Measurements from ENCODE around the gene GAPVD1. TPM values are rescaled to one million over a fixed set of nuclear protein-coding genes. Genes with fewer than 3 reads are reported as not detected.

The GAPVD1 gene
- total and polyA plus RNA-seq, 2 of the 13 experiments (the other 11 are each of a cell fraction or from before 2014, with no cell fraction given), result 11.1 to 33.2 TPM

DNA sequence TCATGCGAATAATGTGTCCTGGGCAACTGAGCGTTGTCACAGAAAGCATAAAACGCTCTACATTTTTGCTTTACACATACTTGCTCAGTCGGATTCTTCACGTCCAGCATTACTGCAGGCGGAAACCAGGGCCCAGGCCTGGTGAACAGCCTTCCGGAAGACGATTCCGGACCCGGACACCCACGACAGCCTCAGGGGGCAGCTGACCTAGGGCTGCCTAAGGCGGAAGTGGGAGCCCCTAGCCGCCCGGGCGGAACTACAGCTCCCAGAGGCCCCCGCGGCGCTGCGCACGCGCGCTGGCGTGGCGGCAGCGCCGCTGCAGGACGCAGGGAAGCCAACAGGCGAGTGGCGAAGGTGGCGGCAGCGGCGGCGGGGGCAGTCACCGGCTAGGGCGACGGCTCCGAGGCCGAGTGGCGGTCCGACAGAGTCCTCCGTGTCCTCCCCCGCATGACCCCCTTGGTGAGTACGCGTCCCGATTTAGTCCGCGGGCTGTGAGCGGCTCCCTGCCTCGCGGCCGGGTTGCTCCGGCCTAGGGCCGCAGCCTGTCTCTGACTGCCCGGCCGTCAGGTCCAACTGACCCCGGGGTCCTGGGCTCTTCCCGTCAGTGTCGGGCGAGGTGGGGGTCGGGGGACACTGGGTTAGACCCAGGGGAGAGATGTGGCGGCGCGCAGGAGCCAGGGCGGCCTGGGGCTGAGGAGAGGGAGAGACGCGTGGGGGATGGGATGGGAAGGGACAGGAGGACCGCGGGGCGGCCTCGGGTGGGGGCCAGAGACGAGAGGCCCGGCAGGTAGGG, at the start of gene GAPVD1 (continued):
- TF ChIP-seq, protein P1, sequence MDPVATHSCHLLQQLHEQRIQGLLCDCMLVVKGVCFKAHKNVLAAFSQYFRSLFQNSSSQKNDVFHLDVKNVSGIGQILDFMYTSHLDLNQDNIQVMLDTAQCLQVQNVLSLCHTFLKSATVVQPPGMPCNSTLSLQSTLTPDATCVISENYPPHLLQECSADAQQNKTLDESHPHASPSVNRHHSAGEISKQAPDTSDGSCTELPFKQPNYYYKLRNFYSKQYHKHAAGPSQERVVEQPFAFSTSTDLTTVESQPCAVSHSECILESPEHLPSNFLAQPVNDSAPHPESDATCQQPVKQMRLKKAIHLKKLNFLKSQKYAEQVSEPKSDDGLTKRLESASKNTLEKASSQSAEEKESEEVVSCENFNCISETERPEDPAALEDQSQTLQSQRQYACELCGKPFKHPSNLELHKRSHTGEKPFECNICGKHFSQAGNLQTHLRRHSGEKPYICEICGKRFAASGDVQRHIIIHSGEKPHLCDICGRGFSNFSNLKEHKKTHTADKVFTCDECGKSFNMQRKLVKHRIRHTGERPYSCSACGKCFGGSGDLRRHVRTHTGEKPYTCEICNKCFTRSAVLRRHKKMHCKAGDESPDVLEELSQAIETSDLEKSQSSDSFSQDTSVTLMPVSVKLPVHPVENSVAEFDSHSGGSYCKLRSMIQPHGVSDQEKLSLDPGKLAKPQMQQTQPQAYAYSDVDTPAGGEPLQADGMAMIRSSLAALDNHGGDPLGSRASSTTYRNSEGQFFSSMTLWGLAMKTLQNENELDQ (CRISPR knock-in tag; IDR thresholded peaks at IDR 0.05; ENCODE audit: borderline replicate concordance), result no peak
- 0 out of 2 replicates have a peak, but pooled peaks have one; percentile 66 for TF ChIP-seq TOPORS (CRISPR knock-in tag; IDR thresholded peaks at IDR 0.05)
- peak; percentile 97 for TF ChIP-seq ELF3 (CRISPR knock-in tag; IDR thresholded peaks at IDR 0.05)
- TF ChIP-seq, protein P2, sequence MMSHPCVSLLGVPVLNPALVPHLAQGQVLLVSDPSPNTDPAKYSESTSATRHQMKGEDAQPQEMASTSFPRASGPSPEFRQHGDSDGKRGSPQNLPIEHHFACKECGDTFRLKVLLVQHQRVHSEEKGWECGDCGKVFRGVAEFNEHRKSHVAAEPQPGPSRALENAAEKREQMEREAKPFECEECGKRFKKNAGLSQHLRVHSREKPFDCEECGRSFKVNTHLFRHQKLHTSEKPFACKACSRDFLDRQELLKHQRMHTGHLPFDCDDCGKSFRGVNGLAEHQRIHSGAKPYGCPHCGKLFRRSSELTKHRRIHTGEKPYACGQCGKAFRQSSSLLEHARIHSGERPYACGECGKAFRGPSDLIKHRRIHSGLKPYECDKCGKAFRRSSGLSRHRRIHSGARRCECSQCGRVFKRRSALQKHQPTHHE (CRISPR knock-in tag; IDR thresholded peaks at IDR 0.05; ENCODE audit: borderline replicate concordance), result no peak
- TF ChIP-seq, protein P3, sequence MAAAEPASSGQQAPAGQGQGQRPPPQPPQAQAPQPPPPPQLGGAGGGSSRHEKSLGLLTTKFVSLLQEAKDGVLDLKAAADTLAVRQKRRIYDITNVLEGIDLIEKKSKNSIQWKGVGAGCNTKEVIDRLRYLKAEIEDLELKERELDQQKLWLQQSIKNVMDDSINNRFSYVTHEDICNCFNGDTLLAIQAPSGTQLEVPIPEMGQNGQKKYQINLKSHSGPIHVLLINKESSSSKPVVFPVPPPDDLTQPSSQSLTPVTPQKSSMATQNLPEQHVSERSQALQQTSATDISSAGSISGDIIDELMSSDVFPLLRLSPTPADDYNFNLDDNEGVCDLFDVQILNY (CRISPR knock-in tag; conservative IDR thresholded peaks at IDR 0.05), result no peak
- TF ChIP-seq ZNF264 (CRISPR knock-in tag; IDR thresholded peaks at IDR 0.05), result 0 out of 2 replicates have a peak, but pooled peaks have one; percentile 37
- TF ChIP-seq SRF (IDR thresholded peaks at IDR 0.05; ENCODE audit: low read depth, low read length), result no peak
- no peak for TF ChIP-seq ZFP37 (CRISPR knock-in tag; IDR thresholded peaks at IDR 0.05; ENCODE audit: borderline replicate concordance)
- peak; percentile 82 for TF ChIP-seq ZNF224 (CRISPR knock-in tag; IDR thresholded peaks at IDR 0.05)
- 0 out of 2 replicates have a peak, but pooled peaks have one; percentile 35 for TF ChIP-seq ZNF703 (CRISPR knock-in tag; IDR thresholded peaks at IDR 0.05; ENCODE audit: borderline replicate concordance)
- TF ChIP-seq ZNF550 (CRISPR knock-in tag; IDR thresholded peaks at IDR 0.05; ENCODE audit: borderline replicate concordance), result no peak
- TF ChIP-seq ZNF468 (CRISPR knock-in tag; IDR thresholded peaks at IDR 0.05), result no peak
- TF ChIP-seq GABPA (IDR thresholded peaks at IDR 0.05; ENCODE audit: low read depth, low read length), result peak; percentile 75
- TF ChIP-seq GABPA (CRISPR knock-in tag; IDR thresholded peaks at IDR 0.05; ENCODE audit: low read depth), result peak; percentile 90
- TF ChIP-seq SP1 (IDR thresholded peaks at IDR 0.05), result no peak
- no peak for TF ChIP-seq SP1 (CRISPR knock-in tag; IDR thresholded peaks at IDR 0.05)
- TF ChIP-seq CBX2 (IDR thresholded peaks at IDR 0.05; ENCODE audit: low read depth, low read length), result no peak
- TF ChIP-seq CBX2 (CRISPR knock-in tag; IDR thresholded peaks at IDR 0.05; ENCODE audit: low read depth), result peak; percentile 42; the same call in 1 of the 2 replicates
- no peak; the same call in 1 of the 2 replicates for TF ChIP-seq GATAD1 (CRISPR knock-in tag; IDR thresholded peaks at IDR 0.05)
- TF ChIP-seq HDAC2 (CRISPR knock-in tag; IDR thresholded peaks at IDR 0.05), result peak; percentile 43; the same call in 1 of the 2 replicates
- TF ChIP-seq HOXA7 (CRISPR knock-in tag; IDR thresholded peaks at IDR 0.05), result no peak
- TF ChIP-seq ZBTB21 (CRISPR knock-in tag; IDR thresholded peaks at IDR 0.05), result no peak
- peak; percentile 71; the same call in 1 of the 2 replicates for TF ChIP-seq ZNF556 (CRISPR knock-in tag; IDR thresholded peaks at IDR 0.05; ENCODE audit: borderline replicate concordance)
- TF ChIP-seq ZNF616 (CRISPR knock-in tag; IDR thresholded peaks at IDR 0.05; ENCODE audit: low read depth), result peak; percentile 25; the same call in 1 of the 2 replicates
- peak; percentile 95 for TF ChIP-seq ZFY (CRISPR knock-in tag; IDR thresholded peaks at IDR 0.05)
- TF ChIP-seq, protein P4, sequence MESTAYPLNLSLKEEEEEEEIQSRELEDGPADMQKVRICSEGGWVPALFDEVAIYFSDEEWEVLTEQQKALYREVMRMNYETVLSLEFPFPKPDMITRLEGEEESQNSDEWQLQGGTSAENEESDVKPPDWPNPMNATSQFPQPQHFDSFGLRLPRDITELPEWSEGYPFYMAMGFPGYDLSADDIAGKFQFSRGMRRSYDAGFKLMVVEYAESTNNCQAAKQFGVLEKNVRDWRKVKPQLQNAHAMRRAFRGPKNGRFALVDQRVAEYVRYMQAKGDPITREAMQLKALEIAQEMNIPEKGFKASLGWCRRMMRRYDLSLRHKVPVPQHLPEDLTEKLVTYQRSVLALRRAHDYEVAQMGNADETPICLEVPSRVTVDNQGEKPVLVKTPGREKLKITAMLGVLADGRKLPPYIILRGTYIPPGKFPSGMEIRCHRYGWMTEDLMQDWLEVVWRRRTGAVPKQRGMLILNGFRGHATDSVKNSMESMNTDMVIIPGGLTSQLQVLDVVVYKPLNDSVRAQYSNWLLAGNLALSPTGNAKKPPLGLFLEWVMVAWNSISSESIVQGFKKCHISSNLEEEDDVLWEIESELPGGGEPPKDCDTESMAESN (CRISPR knock-in tag; conservative IDR thresholded peaks at IDR 0.05), result peak; percentile 56; the same call in 1 of the 2 replicates
